ENCODE results near the gene SKIL.

GRCh38 chr3:170338690-170339340 lies 18.7 kb upstream of the SKIL start:
- TF ChIP-seq POLR2AphosphoS5 (IDR thresholded peaks at IDR 0.05; ENCODE audit: low read depth, low read length) (no peak), CTCF (IDR thresholded peaks at IDR 0.05) (no peak), REST (IDR thresholded peaks at IDR 0.05; ENCODE audit: insufficient read depth in 1 of 2, low read depth in 2 of 2, low read length in 1 of 2) (no peak), TCF7L2 (IDR thresholded peaks at IDR 0.05; ENCODE audit: low read depth, low read length) (no peak), SIN3A (IDR thresholded peaks at IDR 0.05; ENCODE audit: borderline replicate concordance, insufficient read depth, low read depth, low read length) (no peak)
